Measurements from ENCODE around the gene TBC1D4. TPM values are rescaled to one million over a fixed set of nuclear protein-coding genes. Genes with fewer than 3 reads are reported as not detected.

TBC1D4 gene
- total RNA-seq, 3 donors from 2014 or later, result 33.3 to 52.8 (median 40.6) TPM

GRCh38 chr13:75432045-75432444 is 49.9 kb downstream of the TBC1D4 start:
- Histone ChIP-seq H3K9me3 (no peaks in the 10 kb centered on the region), H3K4me3 (no peak overlapping the region), H3K27me3 (no peaks in the 10 kb centered on the region), H3K27ac (no peak overlapping the region), H3K4me1 (no peaks in the 10 kb centered on the region), H3K36me3 (no peaks in the 10 kb centered on the region)
- TF ChIP-seq POLR2AphosphoS5 (IDR thresholded peaks at IDR 0.05) (no peak), CTCF (IDR thresholded peaks at IDR 0.05) (no peak), POLR2A (IDR thresholded peaks at IDR 0.05) (no peak)
- no peak for DNase-seq (ENCODE audit: low spot score in 2 of 2)
- intact Hi-C loops (cut with DNase I; ENCODE audit: low total_unique reads), result no loop called here

- no peak overlapping the region for H3K27ac ChIP-seq
- no peaks in the 10 kb centered on the region for H3K27me3 ChIP-seq
- no peaks in the 10 kb centered on the region for H3K9me3 ChIP-seq
- H3K36me3 ChIP-seq, result no peaks in the 10 kb centered on the region
- intact Hi-C loops (cut with DNase I; ENCODE audit: low total_unique reads), result no loop called here
- H3K4me1 ChIP-seq, result peaks cover 0 to 4% of the 10 kb centered on the region in 2 donors
- H3K4me3 ChIP-seq, result no peak overlapping the region
- no peak for DNase-seq (ENCODE audit: low spot score in 2 of 2)
- TF ChIP-seq POLR2A (IDR thresholded peaks at IDR 0.05), result no peak
- TF ChIP-seq POLR2AphosphoS5 (IDR thresholded peaks at IDR 0.05), result no peak
- no peak for TF ChIP-seq CTCF (IDR thresholded peaks at IDR 0.05)
These were observed 51.3 kb downstream of the TBC1D4 start for GRCh38 chr13:75430436-75431209.

GRCh38 chr13:75426421-75426820 is 55.5 kb downstream of the TBC1D4 start:
- H3K27ac ChIP-seq, result peak overlapping the region; percentile 57 to 78

GRCh38 chr13:75425216-75426009 is 56.6 kb downstream of the TBC1D4 start:
- TF ChIP-seq POLR2AphosphoS5 (IDR thresholded peaks at IDR 0.05) (no peak), CTCF (IDR thresholded peaks at IDR 0.05) (no peak), POLR2A (IDR thresholded peaks at IDR 0.05) (no peak)
- H3K27ac ChIP-seq, result peak overlapping the region in 1 of 2 donors; percentile 78
- no peak overlapping the region for H3K4me3 ChIP-seq
- no peak for DNase-seq (ENCODE audit: low spot score in 2 of 2)
- H3K27me3 ChIP-seq, result no peaks in the 10 kb centered on the region
- no peaks in the 10 kb centered on the region for H3K9me3 ChIP-seq
- intact Hi-C loops (cut with DNase I; ENCODE audit: low total_unique reads), result no loop called here
- H3K4me1 ChIP-seq, result peaks cover 0 to 16% of the 10 kb centered on the region in 2 donors
- H3K36me3 ChIP-seq, result no peaks in the 10 kb centered on the region

More at GRCh38 chr13:75426421-75426820, 55.5 kb downstream of the TBC1D4 start:
- Histone ChIP-seq H3K27me3 (no peaks in the 10 kb centered on the region), H3K4me1 (peaks cover 0 to 16% of the 10 kb centered on the region in 2 donors), H3K4me3 (no peak overlapping the region), H3K36me3 (no peaks in the 10 kb centered on the region), H3K9me3 (no peaks in the 10 kb centered on the region)
- intact Hi-C loops (cut with DNase I; ENCODE audit: low total_unique reads), result no loop called here
- DNase-seq (ENCODE audit: low spot score in 2 of 2), result peak in 1 of 2 donors; percentile 34
- TF ChIP-seq POLR2AphosphoS5 (IDR thresholded peaks at IDR 0.05), result no peak
- TF ChIP-seq POLR2A (IDR thresholded peaks at IDR 0.05), result no peak
- TF ChIP-seq CTCF (IDR thresholded peaks at IDR 0.05), result no peak

- no peaks in the 10 kb centered on the region for H3K9me3 ChIP-seq
- intact Hi-C loops (cut with DNase I; ENCODE audit: low total_unique reads), result no loop called here
- no peak for DNase-seq (ENCODE audit: low spot score in 2 of 2)
- H3K36me3 ChIP-seq, result no peaks in the 10 kb centered on the region
- no peak overlapping the region for H3K27ac ChIP-seq
- H3K27me3 ChIP-seq, result no peaks in the 10 kb centered on the region
- no peak overlapping the region for H3K4me3 ChIP-seq
- H3K4me1 ChIP-seq, result peaks cover 0 to 24% of the 10 kb centered on the region in 2 donors
- TF ChIP-seq POLR2A (IDR thresholded peaks at IDR 0.05) (no peak), POLR2AphosphoS5 (IDR thresholded peaks at IDR 0.05) (no peak), CTCF (IDR thresholded peaks at IDR 0.05) (no peak)
These were observed 58.0 kb downstream of the TBC1D4 start for GRCh38 chr13:75423946-75424345.
